ENCODE measurements around the gene ITSN2.

GRCh38 chr2:24287171-24287570, 73.2 kb downstream of the ITSN2 start:
- TF ChIP-seq CTCF (IDR thresholded peaks at IDR 0.05; ENCODE audit: poor library complexity) (no peak), EZH2 (IDR thresholded peaks at IDR 0.05; ENCODE audit: borderline replicate concordance) (no peak)

All from hepatocyte (in vitro differentiated cells).